Measurements from ENCODE around the gene LCE1F.

The LCE1F gene

GRCh38 chr1:152777510-152778137 lies 2.7 kb downstream of the LCE1F start:
- no peak for DNase-seq

DNA sequence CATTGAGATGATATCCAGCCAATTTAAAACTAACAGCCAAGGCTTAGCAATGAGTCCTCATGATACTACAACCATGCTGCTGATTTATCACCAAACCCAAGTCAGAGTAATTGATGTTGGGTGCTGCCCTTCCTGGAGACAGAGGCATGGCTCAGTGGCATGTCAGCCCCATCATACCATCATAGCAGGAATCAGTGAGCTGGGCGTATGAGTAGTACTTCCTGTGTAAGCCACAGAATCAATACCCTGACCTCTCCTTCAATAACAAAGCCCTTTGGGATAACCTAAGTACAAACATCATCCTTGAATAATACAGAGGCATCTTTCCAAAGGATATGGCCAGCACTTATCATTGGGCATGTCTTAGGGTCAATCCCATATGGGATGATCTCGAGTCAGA lies 8.2 kb downstream of the LCE1F start:
- DNase-seq, result no peak

DNA sequence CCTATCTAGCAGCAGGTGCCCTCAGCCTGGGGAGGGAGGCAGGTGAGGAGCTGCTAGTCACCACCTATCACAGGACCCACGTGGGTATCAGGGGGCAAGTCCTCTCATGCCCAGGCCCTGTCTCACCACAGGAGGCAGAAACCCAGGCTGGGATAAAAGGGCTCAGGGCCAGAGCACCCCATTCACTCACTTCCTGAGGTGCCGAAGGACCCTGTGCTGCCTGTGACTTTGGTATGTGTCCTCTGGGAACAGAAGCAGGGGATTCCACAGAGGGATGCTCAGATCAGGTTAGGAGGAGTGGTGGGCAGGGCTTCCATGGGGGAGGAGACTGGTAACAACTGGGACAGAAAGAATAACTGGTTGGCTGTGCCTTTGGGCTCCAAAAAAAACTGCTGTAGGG lies 11.1 kb downstream of the LCE1F start, which contains the start of gene LCE1E:
Gene LCE1E, plus strand, starts transcription at position 181 of the 400 bp plus-strand sequence. CDS start 1,043 bp downstream, outside the sequence.
- DNase-seq, result no peak

GRCh38 chr1:152795686-152796085 lies 20.7 kb downstream of the LCE1F start:
- no peak for DNase-seq

DNA sequence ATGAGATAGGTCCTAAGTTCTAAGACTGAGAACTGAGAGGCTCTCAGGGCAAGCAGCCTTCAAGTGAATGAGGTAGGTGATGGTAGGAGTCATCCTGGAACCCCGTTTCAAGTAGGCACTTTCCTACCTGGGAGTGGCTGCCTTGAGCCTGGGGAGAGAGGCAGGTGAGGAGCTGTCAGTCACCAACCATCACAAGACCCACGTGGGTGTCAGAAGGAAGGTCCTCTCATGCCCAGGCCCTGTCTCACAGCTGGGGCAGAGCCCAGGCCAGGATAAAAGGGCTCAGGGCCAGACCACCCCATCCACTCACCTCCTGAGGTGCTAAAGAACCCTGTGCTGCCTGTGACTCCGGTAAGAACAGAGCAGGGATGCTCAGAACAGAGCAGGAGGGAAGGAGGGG lies 21.5 kb downstream of the LCE1F start, which contains the start of gene LCE1D:
Gene LCE1D, plus strand, starts transcription at position 301 of the 400 bp plus-strand sequence. CDS start 1,074 bp downstream, outside the sequence.
- DNase-seq, result no peak

DNA sequence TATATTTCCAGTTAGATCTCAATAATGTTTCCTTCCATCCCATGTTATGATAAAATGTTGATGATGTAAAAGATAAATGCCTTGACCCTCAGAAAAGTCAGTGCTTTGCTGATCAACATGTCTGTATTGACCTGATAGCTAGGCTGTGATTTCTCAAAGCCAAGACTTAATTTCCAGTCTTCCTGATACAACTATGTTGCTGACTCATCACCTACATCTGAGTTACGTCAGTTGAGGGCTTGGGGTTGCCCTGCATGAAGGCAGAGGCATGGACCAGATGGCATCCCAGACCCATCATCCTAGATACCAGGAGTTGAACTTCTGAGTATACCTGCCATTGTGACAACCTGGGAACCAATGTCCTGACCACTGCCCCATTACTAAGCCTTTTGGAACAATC lies 26.4 kb downstream of the LCE1F start:
- DNase-seq, result no peak

- no peak for DNase-seq
These were observed 31.6 kb downstream of the LCE1F start, which contains the start of gene LCE1C for GRCh38 chr1:152806576-152806975. TSS of gene LCE1C (minus strand) at chr1:152806651. CDS start at chr1:152805478, 1,173 bp downstream.

DNA sequence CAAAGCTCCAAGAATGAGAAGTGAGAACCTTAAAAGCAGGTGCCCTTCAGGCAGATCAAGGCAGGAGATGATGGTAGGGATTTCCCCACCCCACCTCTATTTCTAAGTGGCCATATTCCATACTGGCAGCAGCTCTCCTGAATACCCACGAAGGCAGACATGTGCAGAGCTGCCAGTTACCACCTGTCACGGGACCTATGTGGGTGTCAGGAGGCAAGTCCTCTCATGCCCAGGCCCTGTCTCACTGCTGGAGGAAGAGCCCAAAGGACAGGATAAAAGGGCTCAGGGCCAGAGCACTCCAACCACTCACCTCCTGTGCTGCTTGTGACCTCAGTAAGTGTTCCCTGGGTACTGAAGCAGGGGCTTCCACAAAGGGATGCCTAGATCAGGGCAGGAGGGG lies 36.1 kb downstream of the LCE1F start:
- DNase-seq, result no peak

DNA sequence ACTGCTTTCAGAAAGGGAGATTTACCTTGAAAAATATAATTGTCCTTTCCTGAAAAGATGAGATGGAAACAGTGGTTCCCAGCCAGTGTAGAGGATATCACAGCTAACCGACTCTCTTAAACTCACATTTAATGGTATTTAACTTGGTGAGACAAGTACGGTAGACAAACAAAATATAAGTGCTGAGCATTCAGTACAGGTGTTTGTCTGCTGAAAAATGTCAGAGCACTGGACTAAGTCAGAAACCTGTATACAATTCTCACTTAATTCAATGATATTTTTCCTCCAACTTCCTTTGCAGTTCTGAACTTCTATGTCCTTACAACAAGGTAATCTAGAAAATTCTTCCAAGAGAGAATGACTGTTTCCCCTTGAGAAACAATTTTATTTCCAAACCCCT lies 36.7 kb downstream of the LCE1F start, which contains the start of gene LCE1B:
Gene LCE1B, plus strand, starts transcription at position 301 of the 400 bp plus-strand sequence. CDS start 476 bp downstream, outside the sequence.
- DNase-seq, result no peak

DNA sequence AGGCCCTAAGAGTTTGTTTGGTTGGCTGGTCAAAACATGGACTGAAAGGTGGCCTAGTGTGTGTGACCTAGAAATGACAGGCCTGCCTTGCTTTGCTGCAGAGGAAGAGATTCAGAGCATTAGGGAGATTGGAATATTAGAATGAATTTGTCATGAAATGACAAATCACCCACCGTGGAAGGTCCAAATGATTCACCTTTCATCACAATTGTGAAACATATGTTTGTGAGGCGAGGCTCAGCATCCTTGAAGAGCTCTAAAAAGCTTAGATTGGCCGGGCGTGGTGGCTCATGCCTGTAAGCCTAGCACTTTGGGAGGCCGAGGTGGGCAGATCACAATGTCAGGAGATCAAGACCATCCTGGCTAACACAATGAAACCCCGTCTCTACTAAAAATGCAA lies 42.4 kb downstream of the LCE1F start:
- no peak for DNase-seq

DNA sequence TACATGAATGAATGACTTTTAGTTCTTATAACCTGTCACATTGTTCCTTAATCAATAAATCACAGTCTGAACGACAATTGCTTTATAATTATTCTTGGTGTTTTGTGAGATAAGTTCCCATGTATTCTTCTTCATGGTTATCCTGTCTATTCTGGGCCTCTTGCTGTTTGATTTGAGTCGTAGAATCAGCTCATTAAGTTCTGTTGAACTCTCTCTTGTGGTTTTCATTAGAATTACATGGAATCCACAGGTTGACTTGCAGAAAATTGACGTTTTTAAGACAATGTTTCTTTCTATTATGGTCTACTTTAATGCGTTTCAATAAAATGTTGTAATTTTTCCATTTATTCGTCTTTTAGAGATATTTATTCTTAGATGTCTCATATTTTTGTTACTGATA lies 48.4 kb downstream of the LCE1F start:
- DNase-seq, result no peak

DNA sequence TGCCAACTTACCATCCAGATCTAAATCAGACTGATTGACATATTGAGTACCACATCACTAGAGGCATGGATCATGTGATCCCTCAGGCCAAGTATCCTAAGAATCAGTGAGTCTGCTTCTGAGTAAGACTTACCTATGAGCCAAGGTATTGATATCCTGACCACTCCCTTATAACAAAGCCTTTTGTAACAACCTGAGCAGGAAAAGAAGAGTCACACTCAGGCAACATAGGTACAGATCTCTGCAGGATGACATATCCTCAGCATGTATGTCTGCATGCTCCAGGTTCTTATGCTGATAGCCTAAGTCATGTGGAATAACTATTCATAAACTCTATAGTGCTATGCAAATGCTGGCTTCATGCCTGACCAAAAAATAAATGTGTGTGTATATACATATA lies 50.0 kb downstream of the LCE1F start:
- no peak for DNase-seq
